Panc1 (cell line): Measurements from ENCODE around the gene CLASRP. TPM values are rescaled to one million over a fixed set of nuclear protein-coding genes. Genes with fewer than 3 reads are reported as not detected.
A peak's percentile ranks its signal among the peaks of the same experiment; 100 is the strongest.

Experiments used
- ATAC-seq: fragments of 200-7000 bp; cut with Tn5 transposase; 2 replicates; pipeline ENCODE4 v1.9.1; 2020; ENCODE audit warnings: mild to moderate bottlenecking, moderate library complexity
- BruUV-seq: library from RNA; stranded (reverse); fragments of 400-500 nt; replicated peaks from 2 replicates; lab custom pipeline; 2021; lab: Mats Ljungman, UMichigan
- CTCF ChIA-PET: fragments of 300-600 bp; sonication (Branson Sonifier 250); formaldehyde crosslinking; loops from one replicate; lab custom pipeline; 2022; ENCODE audit warnings: antibody characterized with exemption; lab: Charles Lee
- POLR2A ChIA-PET: fragments of 300-600 bp; sonication (Branson Sonifier 250); formaldehyde crosslinking; loops from one replicate; lab custom pipeline; 2022; ENCODE audit warnings: antibody characterized with exemption; lab: Charles Lee
- DNase-seq: peaks from one replicate; pipeline ENCODE4 v3.0.0-alpha.2; 2010; ENCODE audit warnings: low read depth, low spot score
- H3K27ac ChIP-seq: 2 replicates; pipeline ENCODE4 v1.5.1; 2011; ENCODE audit warnings: mild to moderate bottlenecking, low read length, inconsistent platforms
- H3K27me3 ChIP-seq: fragments of 200-500 bp; sonication (Bioruptor generic); 2 replicates; pipeline ENCODE4 v1.6.0; 2014; ENCODE audit warnings: low read length, inconsistent platforms; ENCODE audit not compliant: control insufficient read depth, insufficient read depth
- H3K36me3 ChIP-seq: fragments of 200-500 bp; sonication (Bioruptor generic); 2 replicates; pipeline ENCODE4 v1.5.1; 2014; ENCODE audit warnings: inconsistent platforms, mild to moderate bottlenecking, low read length, moderate library complexity; ENCODE audit not compliant: control insufficient read depth, insufficient read depth
- H3K4me1 ChIP-seq: 2 replicates; pipeline ENCODE4 v1.5.1; 2011; ENCODE audit warnings: inconsistent platforms, mild to moderate bottlenecking, low read length, moderate library complexity; ENCODE audit not compliant: control insufficient read depth, insufficient read depth
- H3K4me3 ChIP-seq, 2 experiments: 2 replicates each; pipeline ENCODE4 v1.5.1; 2011 to 2012; ENCODE audit warnings: low read depth in 2 of 2, low read length in 2 of 2, mild to moderate bottlenecking in 2 of 2, inconsistent platforms in 1 of 2, moderate library complexity in 1 of 2
- H3K9me3 ChIP-seq: fragments of 200-500 bp; sonication (Bioruptor generic); 2 replicates; pipeline ENCODE4 v1.5.1; 2014; ENCODE audit warnings: low read depth, mild to moderate bottlenecking, inconsistent platforms, low read length, moderate library complexity; ENCODE audit not compliant: control insufficient read depth, insufficient read depth
- CTCF ChIP-seq: fragments of 450-650 bp; IDR thresholded peaks from 2 replicates; pipeline ENCODE4 v1.5.1; 2017; ENCODE audit warnings: mild to moderate bottlenecking
- POLR2AphosphoS5 ChIP-seq: IDR thresholded peaks from 2 replicates; pipeline ENCODE4 v1.6.1; 2012; ENCODE audit warnings: mild to moderate bottlenecking, low read depth, low read length, moderate library complexity
- REST ChIP-seq, 2 experiments: IDR thresholded peaks; 2 replicates each; pipeline ENCODE4 v1.6.1; 2011 to 2012; ENCODE audit warnings: low read depth in 2 of 2, control low read depth in 1 of 2, low read length in 1 of 2, mild to moderate bottlenecking in 1 of 2, moderate library complexity in 1 of 2; ENCODE audit not compliant: insufficient read depth in 1 of 2
- SIN3A ChIP-seq: IDR thresholded peaks from 2 replicates; pipeline ENCODE4 v1.6.1; 2012; ENCODE audit warnings: low read depth, mild to moderate bottlenecking, low read length, moderate library complexity, borderline replicate concordance; ENCODE audit not compliant: insufficient read depth
- TCF7L2 ChIP-seq: IDR thresholded peaks from 2 replicates; pipeline ENCODE4 v1.6.1; 2011; ENCODE audit warnings: mild to moderate bottlenecking, low read depth, low read length, inconsistent platforms
- in situ Hi-C: cut with HindIII; loops from 2 replicates; pipeline ENCODE4 v1.10.0; 2016; ENCODE audit warnings: low sequenced_read_pairs, low pct_unique_long_range_greater_than_20kb
- intact Hi-C: fragments of 100-400 bp; cut with micrococcal nuclease; formaldehyde crosslinking; loops from one replicate; pipeline ENCODE4 v1.10.0; 2022; ENCODE audit not compliant: unreplicated experiment
- total RNA-seq: library from RNA; stranded (reverse); gene quantifications from one replicate; pipeline ENCODE4 v1.2.1, GENCODE V29; 2021; ENCODE audit not compliant: unreplicated experiment

Gene CLASRP
- total RNA-seq, 1 experiment from 2014 or later = 72.4 TPM

- TF ChIP-seq TCF7L2 (no peak), POLR2AphosphoS5 (no peak), REST (IDR thresholded peaks at IDR 0.05; ENCODE audit: insufficient read depth in 1 of 2, low read depth in 2 of 2, low read length in 1 of 2) (no peak), CTCF (no peak), SIN3A (no peak)
- CTCF ChIA-PET = interaction anchor here (0.6 kb wide), 1 partner anchor 266 kb away, joined by 5 read pairs; no protein-coding TSS in a partner anchor
- 0 out of 2 replicates have a peak, but pooled peaks have one; percentile 28 for ATAC-seq
- intact Hi-C loops (no loop called here), in situ Hi-C loops (no loop called here)
- POLR2A ChIA-PET = no interaction called here
- H3K9me3 ChIP-seq = no peaks in the 10 kb centered on the region
- no peak overlapping the region for H3K4me3 ChIP-seq
- no peaks in the 10 kb centered on the region for H3K4me1 ChIP-seq
- no peak overlapping the region for H3K27ac ChIP-seq
- H3K36me3 ChIP-seq = no peaks in the 10 kb centered on the region
- H3K27me3 ChIP-seq = no peaks in the 10 kb centered on the region
- no TSS peak for BruUV-seq
- no peak for DNase-seq
Measured at GRCh38 chr19:45066921-45067661, 28.2 kb downstream of the CLASRP start.

GRCh38 chr19:45068041-45068440 is 29.2 kb downstream of the CLASRP start:
- H3K27ac ChIP-seq = no peak overlapping the region
- TF ChIP-seq POLR2AphosphoS5 (no peak), SIN3A (no peak), REST (IDR thresholded peaks at IDR 0.05; ENCODE audit: insufficient read depth in 1 of 2, low read depth in 2 of 2, low read length in 1 of 2) (no peak), TCF7L2 (no peak), CTCF (no peak)
- H3K4me1 ChIP-seq = no peaks in the 10 kb centered on the region
- ATAC-seq = no peak
- BruUV-seq = no TSS peak
- no peaks in the 10 kb centered on the region for H3K36me3 ChIP-seq
- in situ Hi-C loops (no loop called here), intact Hi-C loops (no loop called here)
- H3K27me3 ChIP-seq = no peaks in the 10 kb centered on the region
- CTCF ChIA-PET = no interaction called here
- DNase-seq = no peak
- POLR2A ChIA-PET = interaction anchor here (0.5 kb wide), 1 partner anchor 25 kb away, joined by 6 read pairs; no protein-coding TSS in a partner anchor
- H3K9me3 ChIP-seq = no peaks in the 10 kb centered on the region
- no peak overlapping the region for H3K4me3 ChIP-seq
